Brain pericyte (primary cell): Measurements from ENCODE around the gene CCPG1.

ENCODE experiments used
- DNase-seq: peaks from one replicate; pipeline ENCODE4 v3.0.0-alpha.2; 2012; ENCODE audit warnings: low read depth, low spot score

Gene CCPG1

GRCh38 chr15:55318588-55319494 is 89.3 kb downstream of the CCPG1 start, which contains the start of the genes PIGB and PIGBOS1:
Gene PIGB, plus strand, starts transcription at chr15:55319222. Its CDS starts 29 bp downstream, at chr15:55319251.
Gene PIGBOS1, minus strand, starts transcription at chr15:55319123. Its CDS starts 1,331 bp downstream, at chr15:55317792.
- peak; percentile 68 for DNase-seq
